Neural cell (in vitro differentiated cells): Measurements from ENCODE around the gene ABCG8. TPM values are rescaled to one million over a fixed set of nuclear protein-coding genes. Genes with fewer than 3 reads are reported as not detected.

Experiments
- H2AFZ ChIP-seq: fragments of 200-600, 300-800 bp; sonication (generic), shearing (Covaris generic); 2 replicates; pipeline ENCODE4 v1.6.0; 2014; ENCODE audit warnings: low read depth, mild to moderate bottlenecking, antibody characterized with exemption, low read length, moderate library complexity
- H3F3A ChIP-seq: fragments of 200-600 bp; shearing (Covaris generic); 2 replicates; pipeline ENCODE4 v1.6.1; 2016; ENCODE audit warnings: mild to moderate bottlenecking, moderate library complexity, mixed read lengths, antibody characterized with exemption, low read length; ENCODE audit not compliant: insufficient read depth, poor library complexity, severe bottlenecking
- H3K27ac ChIP-seq: fragments of 200-600, 300-800 bp; sonication (generic), shearing (Covaris generic); 2 replicates; pipeline ENCODE4 v1.5.1; 2014; ENCODE audit warnings: mild to moderate bottlenecking, low read length, moderate library complexity
- H3K27me3 ChIP-seq: fragments of 300-800, 200-600 bp; sonication (generic), shearing (Covaris generic); 2 replicates; pipeline ENCODE4 v1.6.0; 2014; ENCODE audit warnings: mild to moderate bottlenecking, low read depth, low read length, moderate library complexity; ENCODE audit not compliant: insufficient read depth
- H3K36me3 ChIP-seq: fragments of 300-800, 200-600 bp; sonication (generic), shearing (Covaris generic); 2 replicates; pipeline ENCODE4 v1.5.1; 2014; ENCODE audit warnings: mild to moderate bottlenecking, antibody characterized with exemption, low read length, moderate library complexity; ENCODE audit not compliant: insufficient read depth
- H3K4me2 ChIP-seq: fragments of 300-800, 200-600 bp; sonication (generic), shearing (Covaris generic); 2 replicates; pipeline ENCODE4 v1.6.0; 2014; ENCODE audit warnings: mild to moderate bottlenecking, low read length
- H3K4me3 ChIP-seq: fragments of 300-800, 200-600 bp; sonication (generic), shearing (Covaris generic); 2 replicates; pipeline ENCODE4 v1.5.1; 2014; ENCODE audit warnings: mild to moderate bottlenecking, low read length, moderate library complexity
- H3K79me2 ChIP-seq: fragments of 200-600 bp; shearing (Covaris generic); replicated peaks from 2 replicates; pipeline ENCODE4 v1.6.0; 2014; ENCODE audit warnings: mild to moderate bottlenecking, low read length, moderate library complexity; ENCODE audit not compliant: insufficient read depth
- H3K9ac ChIP-seq: fragments of 300-800, 200-600 bp; sonication (generic), shearing (Covaris generic); 2 replicates; pipeline ENCODE4 v1.6.1; 2016; ENCODE audit warnings: mild to moderate bottlenecking, low read length, mixed read lengths
- H3K9me2 ChIP-seq: fragments of 200-600 bp; shearing (Covaris generic); 2 replicates; pipeline ENCODE4 v1.6.1; 2016; ENCODE audit warnings: mild to moderate bottlenecking, low read length, mixed read lengths; ENCODE audit not compliant: insufficient read depth
- H3K9me3 ChIP-seq: fragments of 200-600, 300-800 bp; sonication (generic), shearing (Covaris generic); 2 replicates; pipeline ENCODE4 v1.6.1; 2016; ENCODE audit warnings: mild to moderate bottlenecking, mixed run types, low read length, moderate library complexity, mixed read lengths
- H4K20me1 ChIP-seq: fragments of 200-600 bp; shearing (Covaris generic); 2 replicates; pipeline ENCODE4 v1.6.1; 2016; ENCODE audit warnings: mild to moderate bottlenecking, mixed run types; ENCODE audit not compliant: insufficient read depth
- CTCF ChIP-seq: fragments of 450-650 bp; IDR thresholded peaks from 2 replicates; pipeline ENCODE4 v1.5.1; 2014; ENCODE audit warnings: antibody characterized with exemption, mild to moderate bottlenecking, moderate library complexity; ENCODE audit not compliant: poor library complexity, severe bottlenecking
- EP300 ChIP-seq: fragments of 450-650 bp; conservative IDR thresholded peaks from 2 replicates; pipeline ENCODE4 v1.6.1; 2014; ENCODE audit warnings: antibody characterized with exemption, mild to moderate bottlenecking, moderate library complexity; ENCODE audit not compliant: poor library complexity, severe bottlenecking
- EZH2 ChIP-seq: fragments of 200-600, 300-800 bp; shearing (Covaris generic), sonication (generic); IDR thresholded peaks from 2 replicates; pipeline ENCODE4 v1.6.1; 2014; ENCODE audit warnings: antibody characterized with exemption, low read length, borderline replicate concordance, mild to moderate bottlenecking; ENCODE audit not compliant: insufficient read depth, poor library complexity, severe bottlenecking
- MXI1 ChIP-seq: fragments of 450-650 bp; conservative IDR thresholded peaks from 2 replicates; pipeline ENCODE4 v1.6.1; 2014; ENCODE audit warnings: antibody characterized with exemption, mild to moderate bottlenecking; ENCODE audit not compliant: poor library complexity, severe bottlenecking
- POLR2AphosphoS5 ChIP-seq: IDR thresholded peaks from 2 replicates; pipeline ENCODE4 v1.6.1; 2012
- RAD21 ChIP-seq: fragments of 450-650 bp; conservative IDR thresholded peaks from 2 replicates; pipeline ENCODE4 v1.6.1; 2014; ENCODE audit warnings: antibody characterized with exemption, mild to moderate bottlenecking, moderate library complexity
- REST ChIP-seq: IDR thresholded peaks from 2 replicates; pipeline ENCODE4 v1.6.1; 2012; ENCODE audit warnings: borderline replicate concordance
- SMC3 ChIP-seq: fragments of 450-650 bp; conservative IDR thresholded peaks from 2 replicates; pipeline ENCODE4 v1.6.1; 2014; ENCODE audit warnings: antibody characterized with exemption, mild to moderate bottlenecking, moderate library complexity; ENCODE audit not compliant: poor library complexity
- TAF1 ChIP-seq: IDR thresholded peaks from 2 replicates; pipeline ENCODE4 v1.6.1; 2012; ENCODE audit warnings: low read depth
- polyA plus RNA-seq: library from polyadenylated mRNA; depleted of rRNA; stranded (reverse); fragments of >200 nt; gene quantifications from 2 replicates; pipeline ENCODE4 v1.2.3, GENCODE V29; 2014
- small RNA-seq, 3 experiments: library from RNA; depleted of rRNA; stranded (forward); fragments of <200 nt; gene quantifications; one replicate each; pipeline ENCODE3, GENCODE V24; 2012

The ABCG8 gene
- polyA plus RNA-seq, 1 donor from 2014 or later: 0.05 TPM

- Histone ChIP-seq H3K9me3 (no peaks in the 10 kb centered on the region), H3K9ac (no peak overlapping the region), H3K4me2 (no peak overlapping the region), H3K27me3 (no peaks in the 10 kb centered on the region), H2AFZ (no peak overlapping the region), H3K27ac (no peak overlapping the region), H3F3A (no peaks in the 10 kb centered on the region), H3K9me2 (no peaks in the 10 kb centered on the region), H3K4me3 (no peak overlapping the region), H4K20me1 (no peaks in the 10 kb centered on the region), H3K36me3 (no peaks in the 10 kb centered on the region), H3K79me2 (no peaks in the 10 kb centered on the region)
- TF ChIP-seq TAF1: no peak
- TF ChIP-seq CTCF: no peak
- TF ChIP-seq MXI1: no peak
- TF ChIP-seq RAD21: no peak
These were observed 88.7 kb downstream of the ABCG8 start for GRCh38 chr2:43927442-43927841.

- no peaks in the 10 kb centered on the region for H3K9me2 ChIP-seq
- H3K9ac ChIP-seq: no peak overlapping the region
- H3K4me3 ChIP-seq: no peak overlapping the region
- no peaks in the 10 kb centered on the region for H3K27me3 ChIP-seq
- no peak overlapping the region for H2AFZ ChIP-seq
- H3K36me3 ChIP-seq: no peaks in the 10 kb centered on the region
- H3K4me2 ChIP-seq: no peak overlapping the region
- no peaks in the 10 kb centered on the region for H4K20me1 ChIP-seq
- no peaks in the 10 kb centered on the region for H3K9me3 ChIP-seq
- no peak for TF ChIP-seq RAD21
- no peak for TF ChIP-seq TAF1
- TF ChIP-seq MXI1: no peak
- no peak for TF ChIP-seq CTCF
- TF ChIP-seq REST: no peak
- no peak for TF ChIP-seq EZH2
- TF ChIP-seq SMC3: no peak
- TF ChIP-seq POLR2AphosphoS5: no peak
- no peak for TF ChIP-seq EP300
- no peaks in the 10 kb centered on the region for H3F3A ChIP-seq
- no peaks in the 10 kb centered on the region for H3K79me2 ChIP-seq
- H3K27ac ChIP-seq: no peak overlapping the region
These were observed 92.5 kb downstream of the ABCG8 start for GRCh38 chr2:43931293-43931692.

Small RNA genes within 50 kb of the gene (small RNA-seq; reads per million reads assigned to genes)
- 0 reads per million in 3 experiments for gene RN7SL455P
- gene RNU6-1048P: 0 reads per million in 3 experiments

Other genes with a start within 250 kb of the ABCG8 start
- gene THADA, start 242.9 kb upstream of the ABCG8 start, polyA plus RNA-seq: 8.5 and 8.9 TPM in 2 replicates
- 0.50 and 1.1 TPM in 2 replicates for gene PLEKHH2, start 201.7 kb upstream of the ABCG8 start, polyA plus RNA-seq
- gene C1GALT1C1L, start 162.5 kb upstream of the ABCG8 start, polyA plus RNA-seq: not detected in 2 replicates
- 65.5 and 80.6 TPM in 2 replicates for gene DYNC2LI1, start 64.9 kb upstream of the ABCG8 start, polyA plus RNA-seq
- gene ABCG5, start 132 bp upstream of the ABCG8 start, polyA plus RNA-seq: 0.38 TPM in 1 of 2 replicates, not detected in the other
- gene LRPPRC, start 157.0 kb downstream of the ABCG8 start, polyA plus RNA-seq: 63.1 and 66.5 TPM in 2 replicates